HepG2 (cell line): ENCODE results near the gene ATP9A. TPM values are rescaled to one million over a fixed set of nuclear protein-coding genes. Genes with fewer than 3 reads are reported as not detected.

Experiments used
- DPF2 ChIP-seq: sonication (generic); formaldehyde crosslinking; IDR thresholded peaks from 2 replicates; pipeline ENCODE4 v1.4.0; 2020; ENCODE audit warnings: mild to moderate bottlenecking, low read depth, missing genetic modification reagents, borderline replicate concordance
- FOXA1 ChIP-seq, 2 experiments: fragments of 450-650 bp in 1 of 2; sonication (generic) in 1 of 2; formaldehyde crosslinking in 1 of 2; IDR thresholded peaks; 2 replicates each; pipeline versions ENCODE4 v1.4.0 to v1.6.1; 2016 to 2020; ENCODE audit warnings: missing genetic modification reagents in 1 of 2
- HMG20A ChIP-seq: IDR thresholded peaks from 2 replicates; pipeline ENCODE4 v1.6.1; 2016; ENCODE audit warnings: borderline replicate concordance
- MATR3 ChIP-seq: sonication (generic); formaldehyde crosslinking; IDR thresholded peaks from 2 replicates; pipeline ENCODE4 v1.4.0; 2020; ENCODE audit warnings: missing genetic modification reagents
- NFIB ChIP-seq: sonication (generic); formaldehyde crosslinking; IDR thresholded peaks from 2 replicates; pipeline ENCODE4 v1.9.0; 2021; ENCODE audit warnings: missing genetic modification reagents, mild to moderate bottlenecking, borderline replicate concordance
- SMAD1 ChIP-seq: sonication (generic); formaldehyde crosslinking; IDR thresholded peaks from 2 replicates; pipeline ENCODE4 v1.4.0; 2020; ENCODE audit warnings: missing genetic modification reagents, low read depth, mild to moderate bottlenecking, borderline replicate concordance
- SMYD3 ChIP-seq: sonication (generic); formaldehyde crosslinking; IDR thresholded peaks from 2 replicates; pipeline ENCODE4 v1.8.1; 2023; ENCODE audit warnings: mild to moderate bottlenecking, missing genetic modification reagents
- ZNF136 ChIP-seq: sonication (generic); formaldehyde crosslinking; IDR thresholded peaks from 2 replicates; pipeline ENCODE4 v1.8.1; 2022; ENCODE audit warnings: low read depth, mild to moderate bottlenecking, moderate library complexity, missing genetic modification reagents
- ZNF251 ChIP-seq: sonication (generic); formaldehyde crosslinking; IDR thresholded peaks from 2 replicates; pipeline ENCODE4 v1.9.0; 2021; ENCODE audit warnings: mild to moderate bottlenecking, missing genetic modification reagents
- ZNF788 ChIP-seq: sonication (generic); formaldehyde crosslinking; IDR thresholded peaks from 2 replicates; pipeline ENCODE4 v1.5.0; 2020; ENCODE audit warnings: mild to moderate bottlenecking, missing genetic modification reagents, borderline replicate concordance
- ZSCAN21 ChIP-seq: sonication (generic); formaldehyde crosslinking; IDR thresholded peaks from 2 replicates; pipeline ENCODE4 v1.8.0; 2022; ENCODE audit warnings: mild to moderate bottlenecking, missing genetic modification reagents, moderate library complexity, borderline replicate concordance
- polyA plus RNA-seq, 8 experiments: library from polyadenylated mRNA; depleted of rRNA in 3 of 8; stranded (reverse) in 7 of 8; unstranded in 1 of 8; fragments of >200 nt; fragmentation: Illumina TruSeq in 4 of 8; extraction: Trizol in 4 of 8; gene quantifications; 2 replicates each; pipeline versions ENCODE4 v1.2.1 to v1.2.3, GENCODE V29; 2011 to 2016; ENCODE audit warnings: low read depth in 4 of 8, missing spikeins in 1 of 8, mixed read lengths in 1 of 8; ENCODE audit not compliant: insufficient read depth in 1 of 8
- total RNA-seq, 5 experiments: library from RNA; depleted of rRNA; stranded (reverse); fragments of >200 nt; fragmentation: Illumina TruSeq; extraction: Trizol; gene quantifications; 2 replicates each; pipeline ENCODE4 v1.2.3, GENCODE V29; 2016; ENCODE audit warnings: low read depth in 1 of 5
- TF ChIP-seq, protein P1 (sequence below): sonication (generic); formaldehyde crosslinking; IDR thresholded peaks from 2 replicates; pipeline ENCODE4 v1.9.0; 2022; ENCODE audit warnings: missing genetic modification reagents, mild to moderate bottlenecking, borderline replicate concordance
- TF ChIP-seq, protein P2 (sequence below): sonication (generic); formaldehyde crosslinking; IDR thresholded peaks from 2 replicates; pipeline ENCODE4 v1.4.0; 2020; ENCODE audit warnings: missing genetic modification reagents, low read depth, mild to moderate bottlenecking, borderline replicate concordance
- TF ChIP-seq, protein P3 (sequence below): sonication (generic); formaldehyde crosslinking; IDR thresholded peaks from 2 replicates; pipeline ENCODE4 v1.5.0; 2020; ENCODE audit warnings: mild to moderate bottlenecking, missing genetic modification reagents, borderline replicate concordance
- TF ChIP-seq, protein P4 (sequence below): IDR thresholded peaks from 2 replicates; pipeline ENCODE4 v1.6.1; 2012; ENCODE audit warnings: inconsistent platforms
- TF ChIP-seq, protein P5 (sequence below): sonication (generic); formaldehyde crosslinking; IDR thresholded peaks from 2 replicates; pipeline ENCODE4 v1.4.0; 2020; ENCODE audit warnings: missing genetic modification reagents

The ATP9A gene
- total and polyA plus RNA-seq, 2 of the 13 experiments (the other 11 are each of a cell fraction or from before 2014, with no cell fraction given) = 11.8 to 18.5 TPM

DNA sequence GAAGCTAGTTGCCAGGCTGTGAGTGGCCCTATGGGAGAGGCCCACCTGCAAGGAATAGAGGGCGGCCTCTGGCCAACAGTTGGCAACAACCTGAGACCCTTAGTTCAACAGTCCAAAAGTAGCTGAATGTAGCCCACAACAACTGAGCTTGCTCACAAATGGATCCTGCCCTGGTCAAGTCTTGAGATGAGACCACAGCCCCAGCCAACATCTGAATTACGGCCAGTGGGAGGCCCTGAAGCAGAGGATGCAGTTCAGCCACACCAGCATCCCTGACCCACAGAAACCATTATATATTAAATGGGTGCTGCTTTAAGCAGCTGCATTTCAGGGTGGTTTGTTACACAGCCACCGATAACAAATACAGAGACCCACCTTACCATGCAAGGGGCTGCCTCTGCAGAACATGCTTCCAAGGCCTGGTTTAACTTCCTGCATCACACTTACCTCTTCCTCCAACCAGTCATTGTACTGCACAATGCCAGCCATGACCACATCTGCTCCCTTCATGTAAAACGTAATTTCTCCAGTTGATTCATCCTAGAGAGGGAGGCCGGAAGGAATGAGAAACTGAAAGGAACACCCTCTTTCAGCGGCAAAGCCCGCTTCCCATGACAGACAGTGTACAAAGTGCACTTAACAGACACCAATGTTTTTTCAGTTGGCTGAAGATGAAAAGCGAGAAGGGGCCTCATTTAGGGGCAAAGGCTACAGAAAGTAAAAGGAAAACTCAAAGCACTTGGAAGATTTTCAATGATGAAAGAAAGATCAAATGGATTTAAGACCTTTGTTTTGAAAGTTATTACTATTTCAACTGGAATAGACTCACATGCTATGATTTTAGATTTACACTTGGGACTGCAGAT lies 139.4 kb downstream of the ATP9A start (continued):
- TF ChIP-seq, protein P1, sequence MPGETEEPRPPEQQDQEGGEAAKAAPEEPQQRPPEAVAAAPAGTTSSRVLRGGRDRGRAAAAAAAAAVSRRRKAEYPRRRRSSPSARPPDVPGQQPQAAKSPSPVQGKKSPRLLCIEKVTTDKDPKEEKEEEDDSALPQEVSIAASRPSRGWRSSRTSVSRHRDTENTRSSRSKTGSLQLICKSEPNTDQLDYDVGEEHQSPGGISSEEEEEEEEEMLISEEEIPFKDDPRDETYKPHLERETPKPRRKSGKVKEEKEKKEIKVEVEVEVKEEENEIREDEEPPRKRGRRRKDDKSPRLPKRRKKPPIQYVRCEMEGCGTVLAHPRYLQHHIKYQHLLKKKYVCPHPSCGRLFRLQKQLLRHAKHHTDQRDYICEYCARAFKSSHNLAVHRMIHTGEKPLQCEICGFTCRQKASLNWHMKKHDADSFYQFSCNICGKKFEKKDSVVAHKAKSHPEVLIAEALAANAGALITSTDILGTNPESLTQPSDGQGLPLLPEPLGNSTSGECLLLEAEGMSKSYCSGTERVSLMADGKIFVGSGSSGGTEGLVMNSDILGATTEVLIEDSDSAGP (CRISPR knock-in tag) = 0 out of 2 replicates have a peak, but pooled peaks have one; percentile 39
- TF ChIP-seq ZNF788 (CRISPR knock-in tag) (peak; percentile 9; the same call in 1 of the 2 replicates), ZNF136 (CRISPR knock-in tag) (no peak), NFIB (CRISPR knock-in tag) (no peak), ZSCAN21 (no peak), ZNF251 (CRISPR knock-in tag) (no peak), SMAD1 (peak; percentile 75; the same call in 1 of the 2 replicates), FOXA1 (IDR thresholded peaks at IDR 0.05) (no peak), FOXA1 (CRISPR knock-in tag; IDR thresholded peaks at IDR 0.05) (peak; percentile 57), SMYD3 (CRISPR knock-in tag) (no peak), MATR3 (CRISPR knock-in tag) (no peak), DPF2 (CRISPR knock-in tag) (peak; percentile 34; the same call in 1 of the 2 replicates), HMG20A (peak; percentile 80; the same call in 1 of the 2 replicates)
- TF ChIP-seq, protein P2, sequence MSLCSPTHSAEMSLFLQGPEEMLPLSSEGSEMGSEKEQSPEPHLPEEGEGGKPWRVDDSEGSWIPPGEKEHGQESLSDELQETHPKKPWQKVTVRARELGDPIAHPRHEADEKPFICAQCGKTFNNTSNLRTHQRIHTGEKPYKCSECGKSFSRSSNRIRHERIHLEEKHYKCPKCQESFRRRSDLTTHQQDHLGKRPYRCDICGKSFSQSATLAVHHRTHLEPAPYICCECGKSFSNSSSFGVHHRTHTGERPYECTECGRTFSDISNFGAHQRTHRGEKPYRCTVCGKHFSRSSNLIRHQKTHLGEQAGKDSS (CRISPR knock-in tag) = no peak
- TF ChIP-seq, protein P3, sequence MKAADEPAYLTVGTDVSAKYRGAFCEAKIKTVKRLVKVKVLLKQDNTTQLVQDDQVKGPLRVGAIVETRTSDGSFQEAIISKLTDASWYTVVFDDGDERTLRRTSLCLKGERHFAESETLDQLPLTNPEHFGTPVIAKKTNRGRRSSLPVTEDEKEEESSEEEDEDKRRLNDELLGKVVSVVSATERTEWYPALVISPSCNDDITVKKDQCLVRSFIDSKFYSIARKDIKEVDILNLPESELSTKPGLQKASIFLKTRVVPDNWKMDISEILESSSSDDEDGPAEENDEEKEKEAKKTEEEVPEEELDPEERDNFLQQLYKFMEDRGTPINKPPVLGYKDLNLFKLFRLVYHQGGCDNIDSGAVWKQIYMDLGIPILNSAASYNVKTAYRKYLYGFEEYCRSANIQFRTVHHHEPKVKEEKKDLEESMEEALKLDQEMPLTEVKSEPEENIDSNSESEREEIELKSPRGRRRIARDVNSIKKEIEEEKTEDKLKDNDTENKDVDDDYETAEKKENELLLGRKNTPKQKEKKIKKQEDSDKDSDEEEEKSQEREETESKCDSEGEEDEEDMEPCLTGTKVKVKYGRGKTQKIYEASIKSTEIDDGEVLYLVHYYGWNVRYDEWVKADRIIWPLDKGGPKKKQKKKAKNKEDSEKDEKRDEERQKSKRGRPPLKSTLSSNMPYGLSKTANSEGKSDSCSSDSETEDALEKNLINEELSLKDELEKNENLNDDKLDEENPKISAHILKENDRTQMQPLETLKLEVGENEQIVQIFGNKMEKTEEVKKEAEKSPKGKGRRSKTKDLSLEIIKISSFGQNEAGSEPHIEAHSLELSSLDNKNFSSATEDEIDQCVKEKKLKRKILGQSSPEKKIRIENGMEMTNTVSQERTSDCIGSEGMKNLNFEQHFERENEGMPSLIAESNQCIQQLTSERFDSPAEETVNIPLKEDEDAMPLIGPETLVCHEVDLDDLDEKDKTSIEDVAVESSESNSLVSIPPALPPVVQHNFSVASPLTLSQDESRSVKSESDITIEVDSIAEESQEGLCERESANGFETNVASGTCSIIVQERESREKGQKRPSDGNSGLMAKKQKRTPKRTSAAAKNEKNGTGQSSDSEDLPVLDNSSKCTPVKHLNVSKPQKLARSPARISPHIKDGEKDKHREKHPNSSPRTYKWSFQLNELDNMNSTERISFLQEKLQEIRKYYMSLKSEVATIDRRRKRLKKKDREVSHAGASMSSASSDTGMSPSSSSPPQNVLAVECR (CRISPR knock-in tag) = peak; percentile 51; the same call in 1 of the 2 replicates
- TF ChIP-seq, protein P4, sequence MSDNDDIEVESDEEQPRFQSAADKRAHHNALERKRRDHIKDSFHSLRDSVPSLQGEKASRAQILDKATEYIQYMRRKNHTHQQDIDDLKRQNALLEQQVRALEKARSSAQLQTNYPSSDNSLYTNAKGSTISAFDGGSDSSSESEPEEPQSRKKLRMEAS = 0 out of 2 replicates have a peak, but pooled peaks have one; percentile 22
- TF ChIP-seq, protein P5, sequence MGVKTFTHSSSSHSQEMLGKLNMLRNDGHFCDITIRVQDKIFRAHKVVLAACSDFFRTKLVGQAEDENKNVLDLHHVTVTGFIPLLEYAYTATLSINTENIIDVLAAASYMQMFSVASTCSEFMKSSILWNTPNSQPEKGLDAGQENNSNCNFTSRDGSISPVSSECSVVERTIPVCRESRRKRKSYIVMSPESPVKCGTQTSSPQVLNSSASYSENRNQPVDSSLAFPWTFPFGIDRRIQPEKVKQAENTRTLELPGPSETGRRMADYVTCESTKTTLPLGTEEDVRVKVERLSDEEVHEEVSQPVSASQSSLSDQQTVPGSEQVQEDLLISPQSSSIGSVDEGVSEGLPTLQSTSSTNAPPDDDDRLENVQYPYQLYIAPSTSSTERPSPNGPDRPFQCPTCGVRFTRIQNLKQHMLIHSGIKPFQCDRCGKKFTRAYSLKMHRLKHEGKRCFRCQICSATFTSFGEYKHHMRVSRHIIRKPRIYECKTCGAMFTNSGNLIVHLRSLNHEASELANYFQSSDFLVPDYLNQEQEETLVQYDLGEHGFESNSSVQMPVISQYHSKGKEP (CRISPR knock-in tag) = 0 out of 2 replicates have a peak, but pooled peaks have one; percentile 32
